Progenitor cell of endocrine pancreas (in vitro differentiated cells): ENCODE results near the gene SUCO. TPM values are rescaled to one million over a fixed set of nuclear protein-coding genes. Genes with fewer than 3 reads are reported as not detected.

Experiments used
- DNase-seq: peaks from one replicate; pipeline ENCODE4 v3.0.0; 2021; ENCODE audit warnings: low spot score; ENCODE audit not compliant: unreplicated experiment
- H3K27ac Mint-ChIP-seq: 2 replicates; pipeline ENCODE4 v1.8.0; 2021; ENCODE audit warnings: mild to moderate bottlenecking, moderate library complexity, mixed read lengths
- H3K27me3 Mint-ChIP-seq: 2 replicates; pipeline ENCODE4 v1.8.0; 2021; ENCODE audit warnings: mixed read lengths
- H3K36me3 Mint-ChIP-seq: 2 replicates; pipeline ENCODE4 v1.8.0; 2022; ENCODE audit warnings: mixed read lengths; ENCODE audit not compliant: insufficient read depth
- H3K4me1 Mint-ChIP-seq: 2 replicates; pipeline ENCODE4 v1.8.0; 2021; ENCODE audit warnings: low read depth, mixed read lengths
- H3K4me3 Mint-ChIP-seq: 2 replicates; pipeline ENCODE4 v1.8.0; 2021; ENCODE audit warnings: low read depth, mild to moderate bottlenecking, moderate library complexity, mixed read lengths
- H3K9me3 Mint-ChIP-seq: 2 replicates; pipeline ENCODE4 v1.8.0; 2021; ENCODE audit warnings: low read depth, mixed read lengths
- CTCF ChIP-seq: fragments of 200-600 bp; sonication (generic); IDR thresholded peaks from one replicate; pipeline ENCODE4 v1.5.0; 2021; ENCODE audit warnings: antibody characterized with exemption, mild to moderate bottlenecking; ENCODE audit not compliant: unreplicated experiment
- total RNA-seq: library from RNA; stranded (reverse); gene quantifications from 2 replicates; pipeline ENCODE4 v1.2.1, GENCODE V29; 2021

SUCO gene
- total RNA-seq, 1 donor from 2014 or later: 58.0 TPM

- peaks cover 25% of the 10 kb centered on the region for H3K36me3 Mint-ChIP-seq
- H3K4me1 Mint-ChIP-seq: peaks cover 2% of the 10 kb centered on the region
- no peaks in the 10 kb centered on the region for H3K27me3 Mint-ChIP-seq
- H3K27ac Mint-ChIP-seq: no peak overlapping the region
- no peaks in the 10 kb centered on the region for H3K9me3 Mint-ChIP-seq
- no peak for DNase-seq
- TF ChIP-seq CTCF: no peak
- H3K4me3 Mint-ChIP-seq: no peak overlapping the region
Measured at GRCh38 chr1:172559572-172560210, 26.7 kb downstream of the SUCO start.

DNA sequence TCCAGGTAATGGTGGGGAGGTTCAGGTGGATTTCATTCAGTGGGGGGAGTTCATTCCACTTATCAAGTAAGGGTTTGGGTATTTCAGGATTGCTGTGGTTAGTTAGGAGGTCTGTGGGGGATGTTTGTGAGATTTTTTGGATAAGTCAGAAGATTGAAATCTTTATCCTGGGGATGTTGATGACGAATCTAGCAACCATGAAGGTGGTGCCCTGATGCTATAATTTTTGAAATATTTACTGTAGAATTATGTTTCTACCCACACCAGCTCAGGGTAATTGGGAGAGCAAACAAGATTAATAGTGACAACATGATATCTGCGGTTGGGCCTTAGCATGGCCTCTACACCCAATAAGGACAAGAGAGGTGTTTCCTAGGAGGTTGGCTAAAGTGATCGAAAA, 28.3 kb downstream of the SUCO start:
- no peak overlapping the region for H3K27ac Mint-ChIP-seq
- peaks cover 28% of the 10 kb centered on the region for H3K36me3 Mint-ChIP-seq
- peaks cover 2% of the 10 kb centered on the region for H3K4me1 Mint-ChIP-seq
- no peak for DNase-seq
- TF ChIP-seq CTCF: no peak
- H3K9me3 Mint-ChIP-seq: no peaks in the 10 kb centered on the region
- no peak overlapping the region for H3K4me3 Mint-ChIP-seq
- no peaks in the 10 kb centered on the region for H3K27me3 Mint-ChIP-seq

- no peak for TF ChIP-seq CTCF
- peak overlapping the region; percentile 15 for H3K27ac Mint-ChIP-seq
- peaks cover 44% of the 10 kb centered on the region for H3K36me3 Mint-ChIP-seq
- no peaks in the 10 kb centered on the region for H3K27me3 Mint-ChIP-seq
- peaks cover 1% of the 10 kb centered on the region for H3K4me1 Mint-ChIP-seq
- H3K9me3 Mint-ChIP-seq: peaks cover 6% of the 10 kb centered on the region
- no peak overlapping the region for H3K4me3 Mint-ChIP-seq
- no peak for DNase-seq
Measured at GRCh38 chr1:172566196-172566997, 33.4 kb downstream of the SUCO start.

DNA sequence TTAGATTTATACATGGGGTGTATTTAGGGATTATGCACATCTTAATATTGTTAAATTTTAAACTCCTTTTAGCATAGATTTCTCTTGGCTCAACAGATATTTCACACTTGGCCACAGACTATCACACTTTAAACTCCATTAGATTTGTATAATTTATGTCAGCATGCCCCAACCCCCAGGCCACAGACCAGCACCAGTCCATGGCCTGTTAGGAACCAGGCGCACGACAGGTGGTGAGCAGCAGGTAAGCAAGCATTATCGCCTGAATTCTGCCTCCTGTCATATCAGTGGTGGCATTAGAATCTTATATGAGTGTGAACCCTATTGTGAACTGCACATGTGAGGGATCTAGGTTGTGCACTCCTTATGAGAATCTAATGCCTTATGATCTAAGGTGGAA, 34.8 kb downstream of the SUCO start:
- Mint-ChIP-seq H3K27me3 (no peaks in the 10 kb centered on the region), H3K4me3 (no peak overlapping the region), H3K27ac (no peak overlapping the region), H3K4me1 (peaks cover 1% of the 10 kb centered on the region), H3K36me3 (peaks cover 42% of the 10 kb centered on the region), H3K9me3 (peaks cover 6% of the 10 kb centered on the region)
- DNase-seq: no peak
- TF ChIP-seq CTCF: no peak

DNA sequence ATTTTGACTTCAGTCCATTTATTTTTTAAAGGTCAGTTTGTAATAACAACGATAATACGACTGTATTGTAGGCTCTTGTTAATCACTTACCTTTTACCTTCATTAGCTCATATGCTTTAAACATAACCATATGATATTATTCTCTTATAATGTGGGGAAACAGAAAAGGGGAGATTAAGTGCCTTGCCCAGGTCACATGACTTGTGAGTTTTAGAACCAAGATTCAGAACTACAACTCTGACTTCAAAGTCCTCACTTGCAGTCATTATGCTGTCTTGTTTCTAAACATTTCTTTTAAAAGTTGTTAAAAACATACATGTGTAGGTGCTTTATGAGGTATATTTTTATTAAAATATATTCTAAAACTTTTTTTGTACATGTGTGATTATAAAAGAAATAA, 41.1 kb downstream of the SUCO start:
- peaks cover 1% of the 10 kb centered on the region for H3K4me1 Mint-ChIP-seq
- no peak overlapping the region for H3K4me3 Mint-ChIP-seq
- no peak for DNase-seq
- H3K36me3 Mint-ChIP-seq: peaks cover 35% of the 10 kb centered on the region
- no peaks in the 10 kb centered on the region for H3K27me3 Mint-ChIP-seq
- no peak overlapping the region for H3K27ac Mint-ChIP-seq
- TF ChIP-seq CTCF: no peak
- peaks cover 6% of the 10 kb centered on the region for H3K9me3 Mint-ChIP-seq
